ENCODE measurements around the gene IGFBP2. TPM values are rescaled to one million over a fixed set of nuclear protein-coding genes. Genes with fewer than 3 reads are reported as not detected.
A peak's percentile ranks its signal among the peaks of the same experiment; 100 is the strongest.

Gene IGFBP2
- polyA plus RNA-seq, 1 of the 3 experiments (the other 2 are of a cell fraction), result 695 TPM

- TF ChIP-seq TCF12 (IDR thresholded peaks at IDR 0.05), result no peak
- no peak for TF ChIP-seq TAF1 (IDR thresholded peaks at IDR 0.05; ENCODE audit: borderline replicate concordance, low read depth, low read length)
- TF ChIP-seq RAD21 (IDR thresholded peaks at IDR 0.05; ENCODE audit: low read length), result no peak
- no peak for TF ChIP-seq EZH2phosphoT487 (IDR thresholded peaks at IDR 0.05; ENCODE audit: borderline replicate concordance, low read depth)
- no peak for TF ChIP-seq GABPA (IDR thresholded peaks at IDR 0.05; ENCODE audit: low read depth)
- no peak for TF ChIP-seq ELF1 (IDR thresholded peaks at IDR 0.05)
- TF ChIP-seq FOXJ3 (CRISPR knock-in tag; IDR thresholded peaks at IDR 0.05), result no peak
- no peak for TF ChIP-seq POLR2AphosphoS5 (IDR thresholded peaks at IDR 0.05; ENCODE audit: low read depth, low read length)
- no peak for TF ChIP-seq YY1 (IDR thresholded peaks at IDR 0.05; ENCODE audit: low read depth)
- CTCF ChIA-PET, result interaction anchor here (0.6 to 7.5 kb wide), 38 partner anchors 11 to 1058 kb away, joined by 3 to 74 read pairs (median 4); no protein-coding TSS in a partner anchor
- Histone ChIP-seq H4K20me1 (ENCODE audit: insufficient read depth) (no peaks in the 10 kb centered on the region), H3K9me3 (no peaks in the 10 kb centered on the region), H3K36me3 (replicated peaks in 1 of 2; ENCODE audit: control insufficient read depth in 1 of 2, insufficient read depth in 2 of 2, low read length in 1 of 2) (no peaks in the 10 kb centered on the region), H3K4me1 (ENCODE audit: control insufficient read depth in 1 of 2, insufficient read depth in 2 of 2, low read depth in 1 of 2, low read length in 1 of 2) (peaks cover 44 to 60% of the 10 kb centered on the region in 2 experiments), H3K4me3 (ENCODE audit: low read depth in 2 of 2, low read length in 1 of 2) (no peak overlapping the region), H3F3A (replicated peaks; ENCODE audit: insufficient read depth) (peaks cover 15% of the 10 kb centered on the region), H3K9ac (no peak overlapping the region), H2AFZ (ENCODE audit: low read depth) (no peak overlapping the region; the same call in 1 of the 2 replicates), H3K79me2 (ENCODE audit: insufficient read depth) (no peaks in the 10 kb centered on the region), H3K4me2 (no peak overlapping the region), H3K27ac (ENCODE audit: low read depth in 2 of 2, low read length in 1 of 2) (peak overlapping the region in 1 of 2 experiments; percentile 5; a peak in 1 of 4 replicates), H3K9me2 (no peaks in the 10 kb centered on the region), H3K27me3 (ENCODE audit: insufficient read depth) (no peaks in the 10 kb centered on the region)
- POLR2A ChIA-PET, result interaction anchor here (0.8 to 1.0 kb wide), 2 partner anchors 468 to 1015 kb away, joined by 3 to 4 read pairs; no protein-coding TSS in a partner anchor
- 75% methylated on average over 6 of the region's 6 CpGs for WGBS (ENCODE audit: low lambda C conversion rate)
- DNase-seq, result no peak
Observed at GRCh38 chr2:216698293-216698692, 65.1 kb downstream of the IGFBP2 start.

- Histone ChIP-seq H3K4me2 (no peak overlapping the region), H3K27ac (ENCODE audit: low read depth in 2 of 2, low read length in 1 of 2) (peak overlapping the region in 1 of 2 experiments; percentile 98; a peak in 2 of 4 replicates), H3K4me1 (ENCODE audit: control insufficient read depth in 1 of 2, insufficient read depth in 2 of 2, low read depth in 1 of 2, low read length in 1 of 2) (peaks cover 44 to 55% of the 10 kb centered on the region in 2 experiments), H3K79me2 (ENCODE audit: insufficient read depth) (no peaks in the 10 kb centered on the region), H3K4me3 (ENCODE audit: low read depth in 2 of 2, low read length in 1 of 2) (no peak overlapping the region), H3K9me3 (no peaks in the 10 kb centered on the region), H3K36me3 (replicated peaks in 1 of 2; ENCODE audit: control insufficient read depth in 1 of 2, insufficient read depth in 2 of 2, low read length in 1 of 2) (no peaks in the 10 kb centered on the region), H2AFZ (ENCODE audit: low read depth) (no peak overlapping the region), H3K9ac (no peak overlapping the region), H3K27me3 (ENCODE audit: insufficient read depth) (no peaks in the 10 kb centered on the region), H4K20me1 (ENCODE audit: insufficient read depth) (no peaks in the 10 kb centered on the region), H3K9me2 (no peaks in the 10 kb centered on the region), H3F3A (replicated peaks; ENCODE audit: insufficient read depth) (peaks cover 15% of the 10 kb centered on the region)
- DNase-seq, result peak; percentile 55
- 9% methylated on average over 5 of the region's 5 CpGs for WGBS (ENCODE audit: low lambda C conversion rate)
- POLR2A ChIA-PET, result interaction anchor here (0.8 kb wide), 1 partner anchor 468 kb away, joined by 3 read pairs; no protein-coding TSS in a partner anchor
- CTCF ChIA-PET, result interaction anchor here (0.6 to 7.5 kb wide), 36 partner anchors 11 to 1057 kb away, joined by 3 to 74 read pairs (median 4); no protein-coding TSS in a partner anchor
- TF ChIP-seq CHD2 (IDR thresholded peaks at IDR 0.05; ENCODE audit: low read length, partially characterized antibody), result peak; percentile 51
- 0 out of 2 replicates have a peak, but pooled peaks have one; percentile 31 for TF ChIP-seq MXI1 (IDR thresholded peaks at IDR 0.05; ENCODE audit: low read depth, low read length)
- TF ChIP-seq RFX5 (IDR thresholded peaks at IDR 0.05; ENCODE audit: low read length), result no peak
- no peak for TF ChIP-seq SIN3A (IDR thresholded peaks at IDR 0.05; ENCODE audit: borderline replicate concordance, low read depth, low read length)
- no peak for TF ChIP-seq FOXM1 (IDR thresholded peaks at IDR 0.05; ENCODE audit: low read depth)
- no peak for TF ChIP-seq TEAD4 (IDR thresholded peaks at IDR 0.05; ENCODE audit: borderline replicate concordance, insufficient read depth)
- TF ChIP-seq ELF1 (IDR thresholded peaks at IDR 0.05), result no peak
- TF ChIP-seq FOSL2 (IDR thresholded peaks at IDR 0.05; ENCODE audit: borderline replicate concordance, low read depth), result no peak
- TF ChIP-seq USF2 (IDR thresholded peaks at IDR 0.05; ENCODE audit: borderline replicate concordance, low read depth, low read length), result no peak
- no peak for TF ChIP-seq MEF2A (IDR thresholded peaks at IDR 0.05; ENCODE audit: borderline replicate concordance, low read depth)
- TF ChIP-seq CTCF (IDR thresholded peaks at IDR 0.05), result peak; percentile 77
- TF ChIP-seq EP300 (IDR thresholded peaks at IDR 0.05; ENCODE audit: borderline replicate concordance in 1 of 2, low read depth in 1 of 2, low read length in 1 of 2), result peak in 1 of 2 experiments; percentile 34; a peak in 1 of 4 replicates
- no peak for TF ChIP-seq MAX (IDR thresholded peaks at IDR 0.05; ENCODE audit: low read depth)
- TF ChIP-seq GATA2 (CRISPR knock-in tag; IDR thresholded peaks at IDR 0.05), result no peak
- no peak for TF ChIP-seq TCF12 (IDR thresholded peaks at IDR 0.05)
- TF ChIP-seq NRF1 (IDR thresholded peaks at IDR 0.05; ENCODE audit: low read depth, low read length), result no peak; the same call in 1 of the 2 replicates
- no peak for TF ChIP-seq PBX3 (IDR thresholded peaks at IDR 0.05)
- TF ChIP-seq RXRA (IDR thresholded peaks at IDR 0.05; ENCODE audit: borderline replicate concordance, low read depth), result no peak
- no peak for TF ChIP-seq YY1 (IDR thresholded peaks at IDR 0.05; ENCODE audit: low read depth)
Observed at GRCh38 chr2:216698895-216699294, 65.7 kb downstream of the IGFBP2 start.
